SK-N-SH treated with all-trans-retinoic acid at 6 μM for 48 hours (cell line): ENCODE measurements around the gene RPP25L.

Experiments
- ATAC-seq: fragments of 200-7000 bp; cut with Tn5 transposase; 3 replicates; pipeline ENCODE4 v1.9.1; 2020; ENCODE audit warnings: mild to moderate bottlenecking, moderate library complexity
- BACH2 ChIP-seq: fragments of 250-450 bp; sonication (Bioruptor Pico); IDR thresholded peaks from 2 replicates; pipeline ENCODE4 v1.9.0; 2021; ENCODE audit warnings: mild to moderate bottlenecking, borderline replicate concordance
- CREB5 ChIP-seq: fragments of 250-450 bp; sonication (Bioruptor Pico); IDR thresholded peaks from 2 replicates; pipeline ENCODE4 v1.5.1; 2020; ENCODE audit warnings: low read depth, mild to moderate bottlenecking, moderate library complexity
- CSDC2 ChIP-seq: fragments of 250-450 bp; sonication (Bioruptor Pico); IDR thresholded peaks from 2 replicates; pipeline ENCODE4 v1.5.0; 2020; ENCODE audit warnings: mild to moderate bottlenecking, moderate library complexity
- CSRNP3 ChIP-seq: fragments of 250-450 bp; sonication (Bioruptor Pico); IDR thresholded peaks from 2 replicates; pipeline ENCODE4 v1.5.1; 2021; ENCODE audit warnings: mild to moderate bottlenecking, moderate library complexity
- ESRRG ChIP-seq: fragments of 250-450 bp; sonication (Bioruptor Pico); IDR thresholded peaks from 2 replicates; pipeline ENCODE4 v1.6.1; 2021; ENCODE audit warnings: mild to moderate bottlenecking
- GLIS3 ChIP-seq: fragments of 250-450 bp; sonication (Bioruptor Pico); IDR thresholded peaks from 2 replicates; pipeline ENCODE4 v1.5.0; 2020; ENCODE audit warnings: mild to moderate bottlenecking, moderate library complexity
- OSR1 ChIP-seq: fragments of 250-450 bp; sonication (Bioruptor Pico); IDR thresholded peaks from 2 replicates; pipeline ENCODE4 v1.8.0; 2022; ENCODE audit warnings: moderate library complexity, mild to moderate bottlenecking, inconsistent platforms
- POU6F1 ChIP-seq: fragments of 250-450 bp; sonication (Bioruptor Pico); IDR thresholded peaks from 2 replicates; pipeline ENCODE4 v1.8.0; 2021; ENCODE audit warnings: low read depth, mild to moderate bottlenecking, moderate library complexity, borderline replicate concordance
- RARB ChIP-seq: fragments of 250-450 bp; sonication (Bioruptor Pico); IDR thresholded peaks from 2 replicates; pipeline ENCODE4 v1.8.0; 2021; ENCODE audit warnings: mild to moderate bottlenecking, moderate library complexity
- SNAI2 ChIP-seq: fragments of 250-450 bp; sonication (Bioruptor Pico); IDR thresholded peaks from 2 replicates; pipeline ENCODE4 v1.5.0; 2020; ENCODE audit warnings: mild to moderate bottlenecking, moderate library complexity
- TCF4 ChIP-seq: fragments of 250-450 bp; sonication (Bioruptor Pico); IDR thresholded peaks from 2 replicates; pipeline ENCODE4 v1.8.0; 2021; ENCODE audit warnings: mild to moderate bottlenecking, moderate library complexity, borderline replicate concordance
- TOX ChIP-seq: fragments of 250-450 bp; sonication (Bioruptor Pico); IDR thresholded peaks from 2 replicates; pipeline ENCODE4 v1.8.0; 2021; ENCODE audit warnings: mild to moderate bottlenecking, moderate library complexity, borderline replicate concordance
- TSHZ2 ChIP-seq: fragments of 250-450 bp; sonication (Bioruptor Pico); IDR thresholded peaks from 2 replicates; pipeline ENCODE4 v1.5.0; 2020; ENCODE audit warnings: mild to moderate bottlenecking, moderate library complexity
- ZC3H10 ChIP-seq: fragments of 250-450 bp; sonication (Bioruptor Pico); IDR thresholded peaks from 2 replicates; pipeline ENCODE4 v1.5.1; 2021; ENCODE audit warnings: mild to moderate bottlenecking, moderate library complexity
- ZFP3 ChIP-seq: fragments of 250-450 bp; sonication (Bioruptor Pico); IDR thresholded peaks from 2 replicates; pipeline ENCODE4 v1.5.0; 2020; ENCODE audit warnings: mild to moderate bottlenecking, moderate library complexity
- ZFP30 ChIP-seq: fragments of 450-650 bp; formaldehyde crosslinking; IDR thresholded peaks from 2 replicates; pipeline ENCODE4 v1.5.0; 2022; ENCODE audit warnings: mild to moderate bottlenecking, moderate library complexity
- ZNF565 ChIP-seq: fragments of 450-650 bp; formaldehyde crosslinking; conservative IDR thresholded peaks from 2 replicates; pipeline ENCODE4 v1.5.0; 2020; ENCODE audit warnings: low read depth, mild to moderate bottlenecking, moderate library complexity
- ZNF70 ChIP-seq: fragments of 450-650 bp; formaldehyde crosslinking; IDR thresholded peaks from 2 replicates; pipeline ENCODE4 v1.5.0; 2020; ENCODE audit warnings: mild to moderate bottlenecking, moderate library complexity
- ZNF8 ChIP-seq: fragments of 450-650 bp; formaldehyde crosslinking; IDR thresholded peaks from 2 replicates; pipeline ENCODE4 v1.5.0; 2020; ENCODE audit warnings: mild to moderate bottlenecking, moderate library complexity

Gene RPP25L

GRCh38 chr9:34612788-34613390 lies 992 bp upstream of the RPP25L start:
- peak; percentile 84 for ATAC-seq
- no peak for TF ChIP-seq TOX (CRISPR knock-in tag)
- no peak for TF ChIP-seq BACH2 (CRISPR knock-in tag)
- no peak for TF ChIP-seq ZNF565 (CRISPR knock-in tag)
- no peak for TF ChIP-seq CSDC2 (CRISPR knock-in tag)
- no peak for TF ChIP-seq ZNF8 (CRISPR knock-in tag)
- no peak for TF ChIP-seq ESRRG
- no peak for TF ChIP-seq CREB5 (CRISPR knock-in tag)
- TF ChIP-seq ZC3H10 (CRISPR knock-in tag) = no peak
- TF ChIP-seq CSRNP3 (CRISPR knock-in tag) = no peak
- no peak for TF ChIP-seq POU6F1
- TF ChIP-seq TSHZ2 (CRISPR knock-in tag) = no peak
- no peak for TF ChIP-seq OSR1
- TF ChIP-seq ZNF70 = no peak
- TF ChIP-seq ZFP3 (CRISPR knock-in tag) = no peak
- no peak for TF ChIP-seq ZFP30 (CRISPR knock-in tag)
- no peak for TF ChIP-seq RARB

- TF ChIP-seq BACH2 (CRISPR knock-in tag) (no peak), CSDC2 (CRISPR knock-in tag) (no peak), TCF4 (CRISPR knock-in tag) (no peak), SNAI2 (CRISPR knock-in tag) (no peak), ZFP30 (CRISPR knock-in tag) (no peak), GLIS3 (CRISPR knock-in tag) (no peak), ZNF8 (CRISPR knock-in tag) (no peak), ZNF70 (no peak), CREB5 (CRISPR knock-in tag) (no peak), TOX (CRISPR knock-in tag) (no peak)
- ATAC-seq = peak; percentile 11
Measured at GRCh38 chr9:34611251-34611810, 566 bp downstream of the RPP25L start.

GRCh38 chr9:34610434-34611206 lies 1.3 kb downstream of the RPP25L start:
- ATAC-seq = no peak
- TF ChIP-seq POU6F1 (no peak), OSR1 (no peak), ZNF565 (CRISPR knock-in tag) (no peak)
